Fibroblast of lung (primary cell): ENCODE data around the gene SUPT3H. TPM values are rescaled to one million over a fixed set of nuclear protein-coding genes. Genes with fewer than 3 reads are reported as not detected.

Experiments
- DNase-seq, 2 donors: peaks; one replicate each; pipeline versions ENCODE4 v3.0.0 to v3.0.0-alpha.2; 2010; ENCODE audit warnings: low read depth in 2 of 2
- H2AFZ ChIP-seq: 2 replicates; pipeline ENCODE4 v1.5.1; 2012; ENCODE audit warnings: low read length, control low read depth, inconsistent platforms
- H3K27ac ChIP-seq: 2 replicates; pipeline ENCODE4 v1.5.1; 2011; ENCODE audit warnings: low read length, control low read depth; ENCODE audit not compliant: insufficient read depth
- H3K27me3 ChIP-seq: 2 replicates; pipeline ENCODE4 v1.5.1; 2011; ENCODE audit warnings: mild to moderate bottlenecking, low read length; ENCODE audit not compliant: control insufficient read depth, insufficient read depth
- H3K36me3 ChIP-seq: 2 replicates; pipeline ENCODE4 v1.5.1; 2011; ENCODE audit warnings: low read length; ENCODE audit not compliant: control insufficient read depth, insufficient read depth
- H3K4me1 ChIP-seq: 2 replicates; pipeline ENCODE4 v1.5.1; 2011; ENCODE audit warnings: low read length; ENCODE audit not compliant: control insufficient read depth, insufficient read depth; ENCODE audit errors: extremely low read depth
- H3K4me2 ChIP-seq: 2 replicates; pipeline ENCODE4 v1.5.1; 2011; ENCODE audit warnings: low read length, control low read depth; ENCODE audit not compliant: insufficient read depth; ENCODE audit errors: extremely low read depth
- H3K4me3 ChIP-seq, 4 experiments: fragments of 200-600 bp in 1 of 4; sonication (generic) in 1 of 4; replicated peaks in 1 of 4; 2 replicates each; pipeline ENCODE4 v1.5.1; 2011 to 2016; ENCODE audit warnings: low read length in 4 of 4, low read depth in 3 of 4, mild to moderate bottlenecking in 3 of 4, control low read depth in 2 of 4, inconsistent platforms in 1 of 4, mixed read lengths in 1 of 4; ENCODE audit not compliant: insufficient read depth in 1 of 4; ENCODE audit errors: control extremely low read depth in 1 of 4
- H3K79me2 ChIP-seq: 2 replicates; pipeline ENCODE4 v1.5.1; 2012; ENCODE audit warnings: mild to moderate bottlenecking, low read length, inconsistent platforms; ENCODE audit not compliant: control insufficient read depth, insufficient read depth
- H3K9ac ChIP-seq: 2 replicates; pipeline ENCODE4 v1.5.1; 2011; ENCODE audit warnings: mild to moderate bottlenecking, low read length, control low read depth; ENCODE audit not compliant: insufficient read depth
- H3K9me3 ChIP-seq: 2 replicates; pipeline ENCODE4 v1.5.1; 2012; ENCODE audit warnings: low read depth, low read length; ENCODE audit not compliant: control insufficient read depth, insufficient read depth
- H4K20me1 ChIP-seq: 2 replicates; pipeline ENCODE4 v1.5.1; 2011; ENCODE audit warnings: low read length; ENCODE audit not compliant: control insufficient read depth, insufficient read depth; ENCODE audit errors: extremely low read depth
- EZH2 ChIP-seq: IDR thresholded peaks from 2 replicates; pipeline ENCODE4 v1.5.1; 2012; ENCODE audit warnings: low read length, control low read depth, mild to moderate bottlenecking; ENCODE audit errors: missing control alignments
- polyA plus RNA-seq, 2 donors: library from polyadenylated mRNA; depleted of rRNA in 1 of 2; stranded (reverse) in 1 of 2; unstranded in 1 of 2; fragments of >200 nt; gene quantifications; 2 replicates each; pipeline ENCODE4 v1.2.1, GENCODE V29; 2011 to 2012; ENCODE audit warnings: missing spikeins in 1 of 2
- total RNA-seq: library from RNA; depleted of rRNA; stranded (reverse); fragments of >200 nt; gene quantifications from 2 replicates; pipeline ENCODE4 v1.2.1, GENCODE V29; 2014
- TF ChIP-seq, protein P1 (sequence below), 2 donors: IDR thresholded peaks in 1 of 2; conservative IDR thresholded peaks in 1 of 2; 1 replicate in 1 of 2; 2 replicates in 1 of 2; pipeline ENCODE4 v1.5.1; 2011 to 2012; ENCODE audit warnings: low read length in 2 of 2, control low read depth in 1 of 2, inconsistent platforms in 1 of 2, low read depth in 1 of 2, mild to moderate bottlenecking in 1 of 2

Gene SUPT3H
- total and polyA plus RNA-seq, 2 donors (not counting 1 experiment from before 2014, with no cell fraction given): 8.3 to 8.5 TPM

GRCh38 chr6:45398075-45398813, 20.5 kb upstream of the SUPT3H start:
- no peak overlapping the region for H3K4me2 ChIP-seq
- H3K27ac ChIP-seq: no peak overlapping the region
- peak in 1 of 2 donors; percentile 61 for DNase-seq
- H3K9ac ChIP-seq: no peak overlapping the region
- H3K4me1 ChIP-seq: no peaks in the 10 kb centered on the region
- H3K79me2 ChIP-seq: no peaks in the 10 kb centered on the region
- H4K20me1 ChIP-seq: no peaks in the 10 kb centered on the region
- no peaks in the 10 kb centered on the region for H3K36me3 ChIP-seq
- no peaks in the 10 kb centered on the region for H3K27me3 ChIP-seq
- TF ChIP-seq, protein P1, sequence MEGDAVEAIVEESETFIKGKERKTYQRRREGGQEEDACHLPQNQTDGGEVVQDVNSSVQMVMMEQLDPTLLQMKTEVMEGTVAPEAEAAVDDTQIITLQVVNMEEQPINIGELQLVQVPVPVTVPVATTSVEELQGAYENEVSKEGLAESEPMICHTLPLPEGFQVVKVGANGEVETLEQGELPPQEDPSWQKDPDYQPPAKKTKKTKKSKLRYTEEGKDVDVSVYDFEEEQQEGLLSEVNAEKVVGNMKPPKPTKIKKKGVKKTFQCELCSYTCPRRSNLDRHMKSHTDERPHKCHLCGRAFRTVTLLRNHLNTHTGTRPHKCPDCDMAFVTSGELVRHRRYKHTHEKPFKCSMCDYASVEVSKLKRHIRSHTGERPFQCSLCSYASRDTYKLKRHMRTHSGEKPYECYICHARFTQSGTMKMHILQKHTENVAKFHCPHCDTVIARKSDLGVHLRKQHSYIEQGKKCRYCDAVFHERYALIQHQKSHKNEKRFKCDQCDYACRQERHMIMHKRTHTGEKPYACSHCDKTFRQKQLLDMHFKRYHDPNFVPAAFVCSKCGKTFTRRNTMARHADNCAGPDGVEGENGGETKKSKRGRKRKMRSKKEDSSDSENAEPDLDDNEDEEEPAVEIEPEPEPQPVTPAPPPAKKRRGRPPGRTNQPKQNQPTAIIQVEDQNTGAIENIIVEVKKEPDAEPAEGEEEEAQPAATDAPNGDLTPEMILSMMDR (conservative IDR thresholded peaks at IDR 0.05 in 1 of 2, IDR thresholded peaks at IDR 0.05 in 1 of 2; ENCODE audit: low read depth in 1 of 2, low read length in 2 of 2): no peak
- H3K4me3 ChIP-seq: no peak overlapping the region
- H2AFZ ChIP-seq: no peak overlapping the region
- H3K9me3 ChIP-seq: no peaks in the 10 kb centered on the region

DNA sequence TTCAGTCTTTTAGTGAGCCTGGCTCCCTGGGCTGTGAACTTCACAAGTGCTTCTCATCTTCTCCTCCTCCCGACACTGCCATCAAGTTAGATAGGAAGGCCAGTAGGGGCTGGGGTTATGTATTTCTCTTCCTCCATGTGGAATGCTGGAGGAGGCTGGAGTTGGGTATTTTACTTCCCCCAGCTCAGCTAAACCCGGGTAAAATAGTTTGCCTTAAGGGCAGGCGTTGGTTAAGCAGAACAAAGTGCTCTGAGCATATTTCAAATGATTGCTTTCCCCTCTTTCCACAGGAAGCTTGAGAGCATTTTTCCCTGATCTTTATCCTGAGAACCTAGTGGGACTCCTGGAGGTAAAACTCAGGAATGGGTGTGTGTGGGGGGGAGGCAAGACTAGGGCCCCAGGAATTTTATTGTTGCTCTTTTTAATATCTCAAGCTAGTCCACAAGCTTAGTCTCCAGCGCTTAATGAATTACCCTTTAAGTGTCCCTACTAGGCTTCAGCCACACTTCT, 16.9 kb upstream of the SUPT3H start:
- no peak overlapping the region for H3K4me3 ChIP-seq
- H4K20me1 ChIP-seq: no peaks in the 10 kb centered on the region
- no peak overlapping the region for H2AFZ ChIP-seq
- no peaks in the 10 kb centered on the region for H3K4me1 ChIP-seq
- H3K36me3 ChIP-seq: no peaks in the 10 kb centered on the region
- H3K4me2 ChIP-seq: no peak overlapping the region
- H3K9ac ChIP-seq: no peak overlapping the region
- no peak for TF ChIP-seq EZH2
- TF ChIP-seq, protein P1 (conservative IDR thresholded peaks at IDR 0.05 in 1 of 2, IDR thresholded peaks at IDR 0.05 in 1 of 2; ENCODE audit: low read depth in 1 of 2, low read length in 2 of 2): no peak
- peak in 1 of 2 donors; percentile 61 for DNase-seq
- no peaks in the 10 kb centered on the region for H3K79me2 ChIP-seq
- H3K9me3 ChIP-seq: no peaks in the 10 kb centered on the region
- no peaks in the 10 kb centered on the region for H3K27me3 ChIP-seq
- H3K27ac ChIP-seq: no peak overlapping the region

GRCh38 chr6:45388328-45388727, 10.6 kb upstream of the SUPT3H start:
- Histone ChIP-seq H3K27me3 (no peaks in the 10 kb centered on the region), H3K79me2 (no peaks in the 10 kb centered on the region), H3K4me2 (no peak overlapping the region), H3K4me1 (no peaks in the 10 kb centered on the region), H3K9me3 (no peaks in the 10 kb centered on the region), H4K20me1 (no peaks in the 10 kb centered on the region), H2AFZ (no peak overlapping the region), H3K4me3 (no peak overlapping the region), H3K9ac (no peak overlapping the region), H3K27ac (no peak overlapping the region), H3K36me3 (no peaks in the 10 kb centered on the region)
- TF ChIP-seq EZH2: no peak
- TF ChIP-seq, protein P1 (conservative IDR thresholded peaks at IDR 0.05 in 1 of 2, IDR thresholded peaks at IDR 0.05 in 1 of 2; ENCODE audit: low read depth in 1 of 2, low read length in 2 of 2): no peak
- DNase-seq: peak; percentile 41 to 48
